Ovary (tissue), 3 donors: ENCODE data around the gene LRAT.

ENCODE experiments used
- CTCF ChIP-seq, 3 donors: fragments of 450-650 bp in 2 of 3; fragments of 200-600 bp in 1 of 3; IDR thresholded peaks; one replicate each; pipeline versions ENCODE4 v1.5.1 to v1.8.0; 2016 to 2022; ENCODE audit warnings: antibody characterized with exemption in 3 of 3, mild to moderate bottlenecking in 1 of 3
- POLR2A ChIP-seq: fragments of 450-650 bp; IDR thresholded peaks from one replicate; pipeline ENCODE4 v1.6.1; 2017; ENCODE audit warnings: antibody characterized with exemption, mild to moderate bottlenecking, moderate library complexity
- donor health status: DM: no; HTN: no; CAD: no.

- TF ChIP-seq POLR2A (no peak), CTCF (IDR thresholded peaks at IDR 0.05) (no peak)
Measured at GRCh38 chr4:154779362-154779947, 35.7 kb downstream of the LRAT start.
